H9 (cell line): ENCODE measurements around the gene MRPL40. TPM values are rescaled to one million over a fixed set of nuclear protein-coding genes. Genes with fewer than 3 reads are reported as not detected.

Experiments used
- DNase-seq: peaks from one replicate; pipeline ENCODE4 v3.0.0-alpha.2; 2017
- H2AFZ ChIP-seq: one replicate; pipeline ENCODE4 v1.6.1; 2013; ENCODE audit warnings: mild to moderate bottlenecking, low read length, control low read depth, moderate library complexity
- H2AK5ac ChIP-seq: 2 replicates; pipeline ENCODE4 v1.6.1; 2013; ENCODE audit warnings: low read length, control low read depth, mixed read lengths; ENCODE audit not compliant: insufficient read length
- H2BK120ac ChIP-seq: one replicate; pipeline ENCODE4 v1.6.1; 2013; ENCODE audit warnings: low read depth, mild to moderate bottlenecking, low read length, control low read depth, inconsistent platforms; ENCODE audit not compliant: poor library complexity, severe bottlenecking
- H2BK12ac ChIP-seq: 2 replicates; pipeline ENCODE4 v1.6.1; 2013; ENCODE audit warnings: low read length, control low read depth, mixed read lengths, low read depth; ENCODE audit not compliant: insufficient read length
- H2BK15ac ChIP-seq: 2 replicates; pipeline ENCODE4 v1.6.1; 2013; ENCODE audit warnings: low read depth, low read length, control low read depth
- H2BK20ac ChIP-seq: one replicate; pipeline ENCODE4 v1.6.1; 2013; ENCODE audit warnings: low read depth, mild to moderate bottlenecking, low read length, control low read depth, inconsistent platforms; ENCODE audit not compliant: poor library complexity, severe bottlenecking
- H2BK5ac ChIP-seq: 2 replicates; pipeline ENCODE4 v1.6.1; 2013; ENCODE audit warnings: low read length, control low read depth, mixed read lengths; ENCODE audit not compliant: insufficient read length
- H3K14ac ChIP-seq: 2 replicates; pipeline ENCODE4 v1.6.1; 2013; ENCODE audit warnings: low read length, control low read depth; ENCODE audit not compliant: insufficient read depth
- H3K18ac ChIP-seq: 2 replicates; pipeline ENCODE4 v1.6.1; 2013; ENCODE audit warnings: low read depth, mild to moderate bottlenecking, mixed read lengths, low read length, control low read depth; ENCODE audit not compliant: insufficient read length
- H3K23ac ChIP-seq: 2 replicates; pipeline ENCODE4 v1.6.1; 2013; ENCODE audit warnings: low read length, control low read depth, mixed read lengths, low read depth; ENCODE audit not compliant: insufficient read length
- H3K23me2 ChIP-seq: 2 replicates; pipeline ENCODE4 v1.6.1; 2013; ENCODE audit warnings: low read depth, mild to moderate bottlenecking, mixed read lengths, low read length, control low read depth; ENCODE audit not compliant: insufficient read length, poor library complexity, severe bottlenecking
- H3K27ac ChIP-seq: 2 replicates; pipeline ENCODE4 v1.5.1; 2013; ENCODE audit warnings: low read length, control low read depth, mixed read lengths, low read depth; ENCODE audit not compliant: insufficient read length
- H3K27me3 ChIP-seq: 2 replicates; pipeline ENCODE4 v1.6.1; 2013; ENCODE audit warnings: low read length, control low read depth, inconsistent platforms; ENCODE audit not compliant: insufficient read depth
- H3K4ac ChIP-seq: 2 replicates; pipeline ENCODE4 v1.6.1; 2013; ENCODE audit warnings: low read depth, mild to moderate bottlenecking, control low read depth, inconsistent platforms, low read length, moderate library complexity
- H3K4me1 ChIP-seq: 2 replicates; pipeline ENCODE4 v1.6.1; 2013; ENCODE audit warnings: low read length, control low read depth, inconsistent platforms; ENCODE audit not compliant: insufficient read depth
- H3K4me2 ChIP-seq: 2 replicates; pipeline ENCODE4 v1.6.1; 2013; ENCODE audit warnings: low read length, control low read depth, mixed read lengths; ENCODE audit not compliant: insufficient read length, insufficient read depth
- H3K56ac ChIP-seq: 2 replicates; pipeline ENCODE4 v1.6.1; 2013; ENCODE audit warnings: low read depth, mild to moderate bottlenecking, mixed read lengths, low read length, control low read depth; ENCODE audit not compliant: insufficient read length
- H3K79me1 ChIP-seq: 2 replicates; pipeline ENCODE4 v1.6.1; 2013; ENCODE audit warnings: low read depth, mild to moderate bottlenecking, moderate library complexity, low read length, control low read depth, inconsistent platforms; ENCODE audit not compliant: insufficient read depth, poor library complexity, severe bottlenecking
- H3K79me2 ChIP-seq: 2 replicates; pipeline ENCODE4 v1.6.1; 2013; ENCODE audit warnings: low read length, control low read depth, inconsistent platforms; ENCODE audit not compliant: insufficient read depth
- H3K9ac ChIP-seq: 2 replicates; pipeline ENCODE4 v1.6.1; 2013; ENCODE audit warnings: low read length, control low read depth, mixed read lengths; ENCODE audit not compliant: insufficient read length; ENCODE audit errors: extremely low read depth
- H3K9me3 ChIP-seq: one replicate; pipeline ENCODE4 v1.6.1; 2013; ENCODE audit warnings: low read depth, low read length, inconsistent platforms; ENCODE audit not compliant: control insufficient read depth
- H3T11ph ChIP-seq: one replicate; pipeline ENCODE4 v1.6.1; 2013; ENCODE audit warnings: mild to moderate bottlenecking, low read length, control low read depth, inconsistent platforms
- H4K20me1 ChIP-seq: one replicate; pipeline ENCODE4 v1.6.1; 2013; ENCODE audit not compliant: control insufficient read depth, insufficient read length, insufficient read depth
- H4K5ac ChIP-seq: 2 replicates; pipeline ENCODE4 v1.6.1; 2013; ENCODE audit warnings: low read depth, mild to moderate bottlenecking, mixed read lengths, low read length, control low read depth; ENCODE audit not compliant: insufficient read length
- H4K8ac ChIP-seq: replicated peaks from 2 replicates; pipeline ENCODE4 v1.6.1; 2013; ENCODE audit warnings: low read length, control low read depth, mixed read lengths, low read depth; ENCODE audit not compliant: insufficient read length
- H4K91ac ChIP-seq: 2 replicates; pipeline ENCODE4 v1.6.1; 2013; ENCODE audit warnings: low read depth, mild to moderate bottlenecking, moderate library complexity, mixed read lengths, low read length, control low read depth; ENCODE audit not compliant: insufficient read length
- H3K27ac Mint-ChIP-seq, 3 experiments: 2 replicates in 2 of 3; 3 replicates in 1 of 3; pipeline ENCODE4 v1.8.0; 2020 to 2021; ENCODE audit warnings: mixed read lengths in 3 of 3, mild to moderate bottlenecking in 1 of 3, moderate library complexity in 1 of 3
- H3K27me3 Mint-ChIP-seq: 2 replicates; pipeline ENCODE4 v1.8.0; 2021; ENCODE audit warnings: low read depth, mild to moderate bottlenecking, moderate library complexity, mixed read lengths
- H3K36me3 Mint-ChIP-seq, 3 experiments: 2 replicates in 2 of 3; 3 replicates in 1 of 3; pipeline ENCODE4 v1.8.0; 2020 to 2021; ENCODE audit warnings: low read depth in 3 of 3, mixed read lengths in 3 of 3; ENCODE audit not compliant: insufficient read depth in 1 of 3
- H3K4me1 Mint-ChIP-seq, 2 experiments: 2 replicates each; pipeline ENCODE4 v1.8.0; 2020; ENCODE audit warnings: mixed read lengths in 2 of 2
- H3K4me3 Mint-ChIP-seq, 2 experiments: 2 replicates in 1 of 2; 3 replicates in 1 of 2; pipeline ENCODE4 v1.8.0; 2020 to 2021; ENCODE audit warnings: mild to moderate bottlenecking in 2 of 2, mixed read lengths in 2 of 2, moderate library complexity in 1 of 2
- H3K9me3 Mint-ChIP-seq, 2 experiments: 2 replicates in 1 of 2; 3 replicates in 1 of 2; pipeline ENCODE4 v1.8.0; 2020; ENCODE audit warnings: mild to moderate bottlenecking in 2 of 2, mixed read lengths in 2 of 2, moderate library complexity in 1 of 2
- CTCF ChIP-seq: fragments of 200-600 bp; sonication (generic); conservative IDR thresholded peaks from 3 replicates; pipeline ENCODE4 v1.8.0; 2021; ENCODE audit warnings: antibody characterized with exemption, mild to moderate bottlenecking
- WGBS: extraction: QIAGEN DNeasy Blood & Tissue Kit; methylation state at CpG from one replicate; pipeline ENCODE4 v1.1.7; 2013; ENCODE audit warnings: missing lambda C conversion rate, low lambda C conversion rate, mixed read lengths; ENCODE audit not compliant: insufficient read length; ENCODE audit errors: extremely low coverage; 5-methylcytosine and 5-hydroxymethylcytosine counted together
- total RNA-seq: library from RNA; stranded (reverse); gene quantifications from 2 replicates; pipeline ENCODE4 v1.2.1, GENCODE V29; 2021

Gene MRPL40
- total RNA-seq, 1 experiment from 2014 or later: 15.2 TPM

- H3K4me3 Mint-ChIP-seq: no peak overlapping the region
- Histone ChIP-seq H3K4me1 (no peaks in the 10 kb centered on the region), H4K91ac (no peak overlapping the region), H4K20me1 (no peaks in the 10 kb centered on the region), H2BK20ac (no peak overlapping the region), H2BK12ac (no peak overlapping the region), H3K23ac (no peak overlapping the region), H3K79me1 (peaks cover 2% of the 10 kb centered on the region), H3K9ac (no peak overlapping the region), H4K5ac (no peak overlapping the region), H3K18ac (no peak overlapping the region), H2BK5ac (no peak overlapping the region), H2BK15ac (no peak overlapping the region), H3K14ac (no peak overlapping the region), H2AFZ (no peak overlapping the region), H3K23me2 (no peaks in the 10 kb centered on the region), H3K56ac (no peak overlapping the region), H3K4me2 (no peak overlapping the region), H4K8ac (no peak overlapping the region), H3K27me3 (no peaks in the 10 kb centered on the region), H3K4ac (no peak overlapping the region), H3T11ph (no peak overlapping the region), H3K9me3 (no peaks in the 10 kb centered on the region), H3K79me2 (peaks cover 13% of the 10 kb centered on the region; the same call in 1 of the 2 replicates), H2BK120ac (no peak overlapping the region), H3K27ac (no peak overlapping the region), H2AK5ac (no peak overlapping the region)
- no CpG with 5 or more reads among the region's 1 CpG for WGBS
- no peaks in the 10 kb centered on the region for H3K27me3 Mint-ChIP-seq
- no peak for DNase-seq
- peaks cover 23 to 37% (median 29%) of the 10 kb centered on the region in 3 experiments; a peak in 6 of 7 replicates for H3K36me3 Mint-ChIP-seq
- TF ChIP-seq CTCF: no peak
- H3K4me1 Mint-ChIP-seq: peaks cover 4 to 12% of the 10 kb centered on the region in 2 experiments
- no peak overlapping the region; a peak in 1 of 7 replicates for H3K27ac Mint-ChIP-seq
- H3K9me3 Mint-ChIP-seq: no peaks in the 10 kb centered on the region
Observed at GRCh38 chr22:19411690-19412045, 20.7 kb upstream of the MRPL40 start.
